Hindlimb muscle (tissue), 1 donor: ENCODE results near the gene MET. TPM values are rescaled to one million over a fixed set of nuclear protein-coding genes. Genes with fewer than 3 reads are reported as not detected.
"Not testable (repeated sequence)": the region's sequence is repeated elsewhere in the genome, so short reads cannot be mapped to it uniquely, and the experiment has no call there.

ENCODE experiments used
- DNase-seq: peaks from one replicate; pipeline ENCODE4 v3.0.0-alpha.2; 2013
- polyA plus RNA-seq: library from polyadenylated mRNA; unstranded; fragments of 120-200 nt; gene quantifications from one replicate; pipeline ENCODE4 v1.2.1, GENCODE V29; 2013; ENCODE audit not compliant: insufficient read length

Gene MET
- polyA plus RNA-seq, 1 donor, result 15.2 TPM

DNA sequence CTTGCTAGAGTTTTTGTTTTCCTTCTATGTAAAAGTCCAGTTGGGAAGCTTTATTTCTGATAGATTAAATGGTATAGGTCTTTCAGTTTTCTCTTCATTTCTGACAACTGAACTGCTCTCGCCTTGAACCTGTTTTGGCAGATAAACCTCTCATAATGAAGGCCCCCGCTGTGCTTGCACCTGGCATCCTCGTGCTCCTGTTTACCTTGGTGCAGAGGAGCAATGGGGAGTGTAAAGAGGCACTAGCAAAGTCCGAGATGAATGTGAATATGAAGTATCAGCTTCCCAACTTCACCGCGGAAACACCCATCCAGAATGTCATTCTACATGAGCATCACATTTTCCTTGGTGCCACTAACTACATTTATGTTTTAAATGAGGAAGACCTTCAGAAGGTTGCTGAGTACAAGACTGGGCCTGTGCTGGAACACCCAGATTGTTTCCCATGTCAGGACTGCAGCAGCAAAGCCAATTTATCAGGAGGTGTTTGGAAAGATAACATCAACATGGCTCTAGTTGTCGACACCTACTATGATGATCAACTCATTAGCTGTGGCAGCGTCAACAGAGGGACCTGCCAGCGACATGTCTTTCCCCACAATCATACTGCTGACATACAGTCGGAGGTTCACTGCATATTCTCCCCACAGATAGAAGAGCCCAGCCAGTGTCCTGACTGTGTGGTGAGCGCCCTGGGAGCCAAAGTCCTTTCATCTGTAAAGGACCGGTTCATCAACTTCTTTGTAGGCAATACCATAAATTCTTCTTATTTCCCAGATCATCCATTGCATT, 27.1 kb downstream of the MET start:
- no peak for DNase-seq

DNA sequence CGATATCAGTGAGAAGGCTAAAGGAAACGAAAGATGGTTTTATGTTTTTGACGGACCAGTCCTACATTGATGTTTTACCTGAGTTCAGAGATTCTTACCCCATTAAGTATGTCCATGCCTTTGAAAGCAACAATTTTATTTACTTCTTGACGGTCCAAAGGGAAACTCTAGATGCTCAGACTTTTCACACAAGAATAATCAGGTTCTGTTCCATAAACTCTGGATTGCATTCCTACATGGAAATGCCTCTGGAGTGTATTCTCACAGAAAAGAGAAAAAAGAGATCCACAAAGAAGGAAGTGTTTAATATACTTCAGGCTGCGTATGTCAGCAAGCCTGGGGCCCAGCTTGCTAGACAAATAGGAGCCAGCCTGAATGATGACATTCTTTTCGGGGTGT, 27.7 kb downstream of the MET start:
- DNase-seq, result no peak

DNA sequence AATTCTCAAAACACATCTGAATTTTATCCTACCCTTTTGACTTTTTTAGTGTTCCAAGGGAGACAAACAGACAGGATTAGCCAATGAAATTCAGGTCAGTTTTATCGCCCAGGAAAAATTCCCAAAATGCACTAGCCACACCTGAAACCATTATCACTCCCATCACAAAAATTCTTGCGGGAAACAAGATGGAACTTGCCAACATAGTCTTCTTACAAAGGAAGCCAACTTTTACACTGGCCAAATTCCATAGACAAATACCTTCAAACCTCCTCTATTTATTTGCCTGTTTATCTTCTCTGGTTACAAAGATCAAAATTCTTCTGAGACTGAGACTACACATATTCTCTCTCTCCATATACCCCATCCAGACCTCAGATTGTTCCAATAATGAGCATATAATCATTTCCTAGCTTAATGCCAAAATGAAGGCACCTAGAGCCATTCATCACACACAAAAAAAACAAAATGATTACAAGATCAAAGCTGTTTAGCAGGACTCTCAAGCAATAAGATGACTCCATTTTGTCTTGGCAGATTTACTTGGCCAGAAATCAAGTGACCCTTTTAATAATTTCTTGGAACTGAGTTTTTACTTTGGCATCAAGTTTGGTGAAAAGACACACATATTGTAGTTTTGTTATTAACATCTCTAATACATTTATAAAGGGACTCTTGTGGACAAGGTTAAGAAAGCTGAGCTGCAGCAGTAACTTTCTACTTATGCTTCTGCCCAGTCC, 30.2 kb downstream of the MET start:
- DNase-seq, result no peak

DNA sequence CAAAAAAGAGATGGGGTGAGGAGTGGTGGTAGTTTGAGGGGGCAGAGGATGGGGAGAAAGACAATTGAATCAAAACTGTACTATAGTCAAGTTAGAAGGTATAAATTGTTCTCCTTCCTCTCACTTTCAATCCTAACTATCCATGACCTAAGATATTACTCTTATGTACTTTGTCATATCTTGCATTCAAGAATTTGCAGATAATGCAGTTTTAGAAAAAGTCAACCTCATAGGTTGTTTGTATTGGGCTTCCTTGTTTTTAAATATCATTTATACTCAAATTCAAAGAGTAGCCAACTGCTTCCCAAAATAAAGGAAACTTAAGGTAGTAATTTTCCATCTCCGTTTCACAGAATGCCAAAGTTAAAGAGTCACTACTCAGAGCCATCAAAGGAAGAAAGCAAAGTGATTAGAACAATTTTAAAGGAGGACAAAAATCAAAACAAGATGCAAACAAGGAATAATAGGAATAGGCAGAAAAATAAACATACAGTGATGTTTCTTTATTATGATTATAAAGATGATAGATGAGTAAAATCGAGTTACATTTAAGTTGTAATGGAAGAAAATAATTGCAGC, 32.7 kb downstream of the MET start:
- no peak for DNase-seq

DNA sequence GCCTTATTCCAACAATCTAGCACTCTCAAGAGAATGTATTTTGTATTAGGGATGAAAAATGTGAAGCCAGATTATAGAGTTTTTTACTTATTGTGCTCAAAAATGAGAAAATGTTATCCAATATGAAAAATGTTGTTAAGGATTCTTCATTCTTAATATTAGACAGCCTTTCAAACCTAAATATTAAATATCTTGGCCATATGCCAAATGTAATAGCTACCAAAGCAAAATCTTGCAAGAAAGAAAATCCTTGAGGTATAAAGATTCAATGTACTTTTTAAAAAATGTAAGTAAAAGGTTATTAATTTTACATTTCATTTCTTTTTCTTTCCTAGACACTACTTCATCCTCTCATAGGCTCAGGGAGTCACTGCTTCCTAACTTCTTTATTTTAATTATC, 33.4 kb downstream of the MET start:
- DNase-seq, result no peak

DNA sequence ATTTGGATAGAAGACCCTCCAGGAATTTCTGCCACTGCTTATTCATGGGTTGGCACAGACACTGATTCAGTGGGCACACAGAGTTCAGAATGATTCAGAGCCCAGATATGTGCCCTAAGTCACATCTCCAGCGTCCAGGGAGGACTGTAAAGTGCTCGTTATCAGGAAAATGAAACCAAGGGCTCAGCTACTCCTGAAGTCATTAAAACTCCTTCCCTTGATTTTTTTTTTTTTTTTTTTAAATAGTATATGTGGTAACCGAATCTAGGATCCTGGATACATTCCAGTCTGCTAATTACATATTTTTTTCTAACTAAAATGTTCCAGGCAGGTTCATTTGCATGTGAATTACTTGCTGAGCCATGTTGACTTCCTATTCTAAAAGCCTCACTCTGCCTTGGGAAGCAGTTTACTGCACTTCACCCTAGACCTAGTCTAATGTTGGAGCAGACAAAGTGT, 34.7 kb downstream of the MET start:
- no peak for DNase-seq

DNA sequence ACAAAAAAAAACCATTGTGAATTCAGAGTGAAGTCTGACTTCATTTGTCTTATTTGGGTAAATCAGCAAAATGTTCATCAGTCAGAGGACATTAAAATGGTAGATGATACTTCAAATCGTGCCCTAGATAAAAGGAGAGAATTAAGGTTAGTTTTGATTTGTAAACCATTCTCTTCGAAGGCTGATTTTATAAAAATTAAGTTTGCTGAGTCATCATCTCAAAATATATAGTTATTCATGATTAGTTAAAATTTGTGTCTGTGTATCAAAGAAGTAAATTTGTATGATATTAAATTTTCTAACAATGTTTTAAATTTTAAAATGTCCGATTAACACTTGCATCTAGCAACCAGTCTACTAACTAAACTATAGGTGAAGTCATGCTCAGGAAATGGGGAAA, 35.3 kb downstream of the MET start:
- DNase-seq, result no peak

DNA sequence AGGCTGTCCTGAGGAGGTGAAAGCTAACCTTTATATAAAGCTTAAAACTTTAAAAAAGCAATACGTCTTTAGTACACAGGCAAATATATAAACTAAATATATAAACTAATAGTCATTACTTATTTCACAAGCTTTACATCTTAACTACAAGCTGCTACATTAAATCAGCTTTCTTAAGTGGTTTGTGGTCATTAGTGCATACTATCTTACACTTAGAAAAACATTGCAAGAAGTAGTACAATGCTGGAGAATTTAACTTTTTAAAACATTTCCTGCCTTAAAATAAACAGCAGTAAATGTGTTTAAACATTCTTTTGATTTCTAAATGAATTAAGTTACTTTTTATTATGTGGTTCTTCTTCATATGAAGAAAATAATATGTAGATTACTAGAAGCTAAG, 36.3 kb downstream of the MET start:
- no peak for DNase-seq

DNA sequence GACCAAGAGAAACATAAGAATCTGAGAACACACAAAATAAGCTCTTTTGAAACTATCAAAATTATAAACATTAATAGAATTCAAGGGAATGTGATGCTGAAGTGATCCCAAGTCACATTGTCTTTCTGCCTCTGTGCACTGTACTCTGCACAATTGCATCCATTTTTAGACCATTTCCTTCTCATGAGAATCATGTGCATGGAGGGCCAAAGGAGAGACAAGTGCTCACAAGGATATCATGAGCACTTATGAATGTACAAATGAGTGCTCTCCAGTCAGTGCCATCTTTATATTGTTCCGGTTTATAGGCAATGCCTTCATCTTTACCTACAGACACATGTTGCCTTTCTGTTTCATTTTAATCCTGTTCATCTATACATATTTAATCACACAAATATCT, 36.9 kb downstream of the MET start:
- DNase-seq, result no peak

DNA sequence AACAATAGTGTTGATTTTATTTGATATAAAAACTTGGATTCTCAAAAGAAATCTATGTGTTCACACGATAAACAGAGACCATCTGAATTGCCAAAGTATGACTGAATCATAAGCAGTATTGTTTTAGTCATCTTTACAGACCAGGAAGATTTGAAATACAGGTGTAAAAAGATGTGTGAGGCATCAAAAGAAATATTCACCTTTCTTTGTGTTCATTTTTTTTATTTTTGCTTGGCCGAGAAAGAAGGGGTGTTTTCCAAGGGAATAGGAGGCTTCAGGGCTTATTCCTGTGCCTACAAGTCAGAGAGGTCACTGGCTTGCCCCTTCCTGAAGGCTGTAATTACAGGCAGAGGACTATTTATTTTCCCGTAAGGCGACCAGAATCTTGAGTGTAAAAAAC, 37.3 kb downstream of the MET start:
- no peak for DNase-seq

DNA sequence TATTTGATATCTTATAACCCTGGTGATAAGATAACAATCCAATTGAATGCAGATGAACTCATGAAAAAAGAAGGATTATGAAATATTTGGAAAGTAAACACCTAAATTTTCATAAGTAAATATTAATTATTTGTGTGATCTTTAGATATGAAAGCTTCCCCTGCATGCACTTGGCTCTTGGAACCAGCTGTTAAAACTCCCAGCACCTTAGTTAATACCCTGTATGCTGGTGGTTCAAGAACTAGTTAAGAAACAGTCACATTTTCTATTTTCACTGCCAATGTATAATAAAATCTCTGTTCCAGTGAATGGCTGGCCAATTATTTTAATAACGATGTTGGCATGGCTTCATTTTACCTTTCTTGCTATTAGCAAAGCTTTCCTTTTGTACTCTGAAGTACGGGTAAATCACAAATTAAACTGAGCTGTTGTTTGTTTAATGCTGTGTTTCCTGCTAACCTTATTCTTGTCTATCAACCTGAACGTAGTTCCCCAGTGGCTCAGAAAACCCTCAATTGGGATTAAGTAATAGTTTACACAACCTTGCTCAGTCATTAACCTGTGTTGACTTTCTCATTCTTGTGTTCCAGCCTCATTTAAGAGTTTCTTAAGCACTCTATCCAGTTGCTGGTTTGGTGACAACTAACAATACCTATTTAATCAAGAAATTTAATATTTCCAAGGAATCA, 38.9 kb downstream of the MET start:
- no peak for DNase-seq

DNA sequence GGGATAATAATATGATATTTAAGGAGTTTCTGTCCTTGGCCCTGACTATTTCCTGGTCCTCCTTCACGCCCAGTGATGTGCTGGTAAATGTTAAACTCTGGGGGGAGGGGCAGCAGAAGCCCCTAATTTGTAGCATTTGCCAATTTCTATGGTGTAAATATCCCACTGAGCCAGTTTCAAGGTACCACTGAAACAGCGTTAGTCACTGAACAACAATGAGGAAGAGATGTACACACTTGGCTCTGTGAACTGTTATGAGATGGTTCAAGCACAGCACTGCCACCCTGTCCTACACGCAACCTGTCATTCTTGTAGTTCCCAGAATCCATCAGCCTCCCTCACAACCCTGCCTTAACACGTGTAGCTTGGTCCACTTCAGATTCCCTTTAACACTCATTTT, 39.8 kb downstream of the MET start:
- no peak for DNase-seq

DNA sequence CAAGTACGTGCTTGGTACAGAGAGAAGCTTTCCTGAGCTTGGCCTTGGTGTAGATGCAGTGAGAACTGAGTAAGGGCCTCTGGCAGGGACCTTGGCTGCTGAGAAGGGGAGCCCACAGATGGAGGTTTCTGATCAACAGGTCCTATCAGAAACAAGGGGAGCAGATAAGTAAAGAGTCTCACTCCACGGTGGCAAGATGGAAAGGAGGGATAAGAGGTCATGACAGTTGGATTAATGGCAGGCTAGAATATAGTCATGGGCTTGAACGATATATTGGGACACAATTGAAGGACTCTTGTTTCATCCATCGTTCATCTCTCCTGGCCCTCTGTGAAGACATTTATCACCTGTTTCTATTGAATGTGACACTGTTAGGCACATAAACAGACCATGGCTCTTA, 41.5 kb downstream of the MET start:
- DNase-seq, result no peak

DNA sequence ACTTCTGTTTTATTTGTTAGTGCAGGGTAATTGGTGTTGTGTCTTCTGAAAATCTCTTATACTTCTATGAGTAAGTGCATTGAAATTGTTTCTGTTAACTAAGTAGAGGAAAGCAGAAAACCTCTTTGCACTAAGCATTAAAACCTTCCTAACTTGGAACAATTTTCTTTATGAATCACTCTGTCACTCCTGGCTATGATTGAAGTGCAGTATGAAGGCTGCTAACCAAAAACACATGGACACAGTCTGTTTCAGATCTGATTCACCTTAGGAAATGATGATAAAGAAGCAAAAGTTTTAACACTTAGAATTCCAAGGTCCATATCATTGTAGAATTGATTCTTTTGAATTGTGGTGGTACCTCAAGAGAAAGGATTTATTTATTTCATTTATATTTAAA, 41.9 kb downstream of the MET start:
- no peak for DNase-seq

DNA sequence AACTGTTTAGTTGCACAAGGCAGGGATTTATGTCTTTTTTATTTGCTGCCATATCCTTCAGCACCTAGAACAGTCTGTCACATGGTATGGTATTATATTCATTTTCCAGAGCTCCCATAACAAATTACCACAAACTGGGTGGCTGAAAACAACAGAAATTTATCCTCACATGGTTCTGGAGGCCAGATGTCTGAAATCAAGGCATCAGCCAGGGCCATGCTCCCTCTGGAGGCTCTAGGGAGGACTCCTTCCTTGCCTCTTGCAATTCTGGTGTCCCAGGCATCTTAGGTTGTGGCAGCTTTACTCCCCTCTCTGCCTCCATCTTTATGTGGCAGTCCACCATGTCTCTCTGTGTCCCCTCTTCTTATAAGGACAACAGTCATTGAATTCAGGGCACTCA, 43.1 kb downstream of the MET start:
- no peak for DNase-seq

DNA sequence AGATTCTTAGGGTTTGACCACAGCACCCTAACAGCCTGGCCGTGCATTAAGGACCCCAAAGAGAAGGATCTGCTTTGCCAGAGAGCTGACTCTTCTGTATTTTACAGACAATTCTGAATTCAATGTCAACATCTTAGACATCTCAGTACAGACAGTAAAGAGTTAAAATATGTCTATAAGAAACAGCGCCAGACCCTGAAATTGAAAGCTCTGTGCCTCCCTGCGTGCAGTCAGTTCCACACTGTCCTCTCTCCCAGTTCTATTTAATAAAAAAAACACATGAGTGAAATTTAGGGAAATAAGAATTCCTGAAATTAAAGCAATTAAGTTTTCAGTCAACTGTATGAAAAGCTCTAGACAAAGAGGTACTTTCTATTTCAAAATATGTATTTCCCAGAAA, 45.1 kb downstream of the MET start:
- no peak for DNase-seq

DNA sequence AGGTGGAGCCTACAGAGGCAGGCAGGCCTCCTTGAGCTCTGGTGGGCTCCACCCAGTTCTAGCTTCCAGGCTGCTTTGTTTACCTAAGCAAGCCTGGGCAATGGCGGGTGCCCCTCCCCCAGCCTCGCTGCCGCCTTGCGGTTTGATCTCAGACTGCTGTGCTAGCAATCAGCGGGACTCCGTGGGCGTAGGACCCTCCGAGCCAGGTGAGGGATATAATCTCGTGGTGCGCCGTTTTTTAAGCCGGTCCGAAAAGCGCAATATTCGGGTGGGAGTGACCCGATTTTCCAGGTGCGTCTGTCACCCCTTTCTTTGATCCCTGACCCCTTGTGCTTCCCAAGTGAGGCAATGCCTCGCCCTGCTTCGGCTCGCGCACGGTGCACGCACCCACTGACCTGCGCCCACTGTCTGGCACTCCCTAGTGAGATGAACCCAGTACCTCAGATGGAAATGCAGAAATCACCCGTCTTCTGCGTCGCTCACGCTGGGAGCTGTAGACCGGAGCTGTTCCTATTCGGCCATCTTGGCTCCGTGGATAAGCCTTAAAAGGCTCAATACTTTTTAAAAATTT, 52.0 kb downstream of the MET start:
- not testable (repeated sequence) for DNase-seq

DNA sequence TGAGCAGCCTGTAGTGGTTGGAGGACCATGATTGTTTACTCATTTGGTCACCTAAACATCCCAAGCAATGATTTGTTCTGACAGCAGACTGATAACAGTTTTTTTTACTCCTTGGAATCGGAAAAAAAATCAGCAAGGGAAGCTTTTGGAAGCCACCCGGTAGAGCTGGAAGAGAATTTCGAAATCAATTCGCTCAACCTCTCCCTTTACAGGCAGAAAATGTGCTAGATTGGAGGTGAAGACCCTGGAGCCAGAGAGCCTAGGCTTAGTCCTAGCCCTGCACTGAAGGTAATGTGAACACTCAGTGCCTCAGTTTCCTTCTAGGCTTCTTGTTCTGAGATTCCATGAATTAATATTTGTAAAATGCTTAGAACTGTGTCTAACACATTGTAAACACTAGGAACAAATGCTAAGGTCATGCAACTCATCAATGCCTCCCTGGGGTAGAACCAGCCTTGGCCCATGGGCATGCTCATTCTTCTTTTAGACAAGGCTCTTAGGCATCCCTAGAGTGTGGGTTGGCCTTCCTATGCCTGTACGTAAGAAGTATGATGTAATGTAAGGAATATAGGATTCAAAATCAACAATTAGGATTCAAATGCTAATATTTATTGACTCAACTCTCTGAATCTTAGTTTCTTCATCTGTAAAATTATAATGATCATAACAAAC, 52.7 kb downstream of the MET start:
- DNase-seq, result no peak

DNA sequence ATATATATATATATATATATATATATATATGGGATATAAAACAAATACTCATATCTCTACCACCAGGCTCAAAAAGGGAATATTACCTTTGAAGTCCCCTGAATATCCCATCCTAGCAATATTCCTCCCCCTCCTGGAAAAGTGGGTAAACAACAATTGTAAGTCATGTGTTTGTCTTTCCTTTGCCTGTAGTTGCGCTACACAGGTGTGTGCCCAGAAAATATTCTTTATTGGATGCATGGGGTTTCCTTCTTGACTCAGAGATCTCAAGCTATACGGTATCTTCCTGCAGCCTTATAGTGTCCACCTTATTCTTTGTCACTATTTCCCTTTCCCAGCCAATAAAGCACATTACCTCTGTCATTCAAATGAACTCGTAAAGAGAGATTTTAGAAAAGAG, 54.2 kb downstream of the MET start:
- no peak for DNase-seq

DNA sequence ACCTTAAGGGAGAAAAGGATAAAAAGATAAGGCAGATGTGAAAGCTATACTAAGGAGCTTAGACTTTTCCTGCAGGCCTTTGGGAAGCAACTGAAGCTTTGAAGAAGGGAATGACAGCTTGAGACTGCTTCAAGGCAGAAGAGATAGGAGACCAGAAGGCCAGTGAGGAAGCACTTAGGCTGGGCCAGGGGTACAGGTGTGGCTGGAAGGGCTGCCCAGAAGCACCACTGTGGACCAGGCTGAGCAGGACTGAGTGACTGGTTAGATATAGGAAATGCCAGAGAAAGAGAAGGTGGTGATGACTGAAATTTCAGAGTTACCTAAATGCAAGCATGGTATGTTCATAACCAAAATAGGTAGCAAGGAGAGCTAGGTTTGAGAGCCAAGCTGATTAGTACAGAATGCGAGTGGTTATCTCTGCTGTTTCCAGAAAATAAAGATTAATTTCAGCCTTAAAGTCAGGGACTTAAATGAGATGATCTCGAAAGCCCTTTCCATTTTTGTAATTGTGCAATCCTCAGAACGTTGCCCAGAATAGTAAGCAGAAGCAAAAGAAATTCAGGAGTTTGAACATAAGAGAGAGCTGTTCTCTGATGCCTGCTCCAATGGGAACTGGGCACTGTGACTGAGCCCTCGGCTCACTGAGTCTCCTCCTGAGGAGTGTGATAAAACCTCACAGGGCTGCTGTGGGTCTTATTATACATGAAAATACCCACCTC, 54.9 kb downstream of the MET start:
- DNase-seq, result no peak

DNA sequence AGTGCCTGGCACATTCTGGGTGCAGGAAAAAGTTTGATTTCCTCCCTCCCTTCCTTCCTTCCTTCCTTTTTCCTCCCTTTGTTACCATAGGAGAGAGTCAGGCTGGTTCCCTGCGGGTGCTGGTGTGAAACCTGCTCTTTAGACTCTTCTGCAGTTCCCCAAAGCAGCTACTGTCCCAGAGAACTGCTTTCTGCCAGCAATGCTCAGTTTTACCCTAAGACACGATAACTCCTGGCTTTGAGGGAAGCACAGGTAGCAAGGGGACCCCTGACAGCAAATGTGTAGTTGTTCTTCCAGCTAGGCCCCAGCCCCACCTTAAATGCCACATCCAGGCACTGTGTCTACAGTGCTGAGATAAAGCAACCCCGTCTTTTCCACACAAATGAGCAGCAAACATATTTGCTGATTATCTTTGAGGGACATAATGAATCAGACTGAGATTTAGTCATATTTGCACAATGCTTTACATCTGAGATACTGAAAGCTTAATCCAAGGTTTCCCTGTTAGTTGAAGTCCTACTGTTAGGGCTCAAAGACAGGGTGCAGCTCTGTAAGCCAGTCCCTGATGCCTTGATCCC, 55.5 kb downstream of the MET start:
- no peak for DNase-seq
